Tongue (tissue), 2 donors: ENCODE measurements around the gene ATP2B2. TPM values are rescaled to one million over a fixed set of nuclear protein-coding genes. Genes with fewer than 3 reads are reported as not detected.
A peak's percentile ranks its signal among the peaks of the same experiment; 100 is the strongest.

ENCODE experiments used
- DNase-seq: peaks from one replicate; pipeline ENCODE4 v3.0.0-alpha.2; 2015
- total RNA-seq: library from RNA; depleted of rRNA; stranded (reverse); fragments of >200 nt; gene quantifications from one replicate; pipeline ENCODE4 v1.2.3, GENCODE V29; 2014

The ATP2B2 gene
- total RNA-seq, 1 donor from 2014 or later: 5.7 TPM

DNA sequence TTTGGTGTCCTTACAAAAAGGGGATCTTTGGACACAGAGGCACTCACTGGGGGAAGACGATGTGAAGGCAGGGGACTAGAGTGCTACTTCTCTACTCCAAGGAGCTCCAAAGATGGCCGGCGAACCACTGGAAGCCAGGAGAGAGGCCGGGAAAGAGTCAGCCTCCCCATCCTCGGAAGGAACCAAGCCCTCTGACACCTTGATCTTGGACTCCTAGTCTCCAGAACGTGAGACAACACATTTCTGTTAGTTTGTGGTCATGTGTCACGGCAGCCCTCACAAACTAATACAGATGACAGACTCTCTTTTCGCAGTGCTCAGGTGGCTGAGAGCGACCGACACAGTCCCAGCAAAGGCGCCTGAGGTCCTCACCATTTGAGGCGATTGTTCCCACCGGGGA is 24.4 kb upstream of the ATP2B2 start:
- DNase-seq: no peak

DNA sequence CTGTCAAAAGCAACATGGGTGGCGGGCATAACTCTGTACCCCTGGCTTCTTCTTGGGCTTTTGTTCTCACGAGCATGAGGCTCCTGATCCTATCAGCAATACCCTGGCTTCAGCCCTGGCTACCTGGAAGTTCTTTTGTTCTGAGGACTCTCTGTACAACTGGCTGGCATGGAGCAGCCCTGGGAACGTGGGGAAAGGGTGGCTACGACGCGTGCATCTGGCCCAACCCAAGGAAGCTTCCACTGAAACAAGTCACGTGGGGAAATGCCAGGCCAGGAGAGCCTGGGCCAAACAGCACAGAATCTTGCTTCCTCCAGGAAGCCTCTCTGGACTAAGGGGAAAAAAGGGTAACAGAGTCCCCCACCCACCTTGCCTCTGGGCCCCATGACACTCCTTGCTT is 22.7 kb upstream of the ATP2B2 start:
- DNase-seq: no peak

DNA sequence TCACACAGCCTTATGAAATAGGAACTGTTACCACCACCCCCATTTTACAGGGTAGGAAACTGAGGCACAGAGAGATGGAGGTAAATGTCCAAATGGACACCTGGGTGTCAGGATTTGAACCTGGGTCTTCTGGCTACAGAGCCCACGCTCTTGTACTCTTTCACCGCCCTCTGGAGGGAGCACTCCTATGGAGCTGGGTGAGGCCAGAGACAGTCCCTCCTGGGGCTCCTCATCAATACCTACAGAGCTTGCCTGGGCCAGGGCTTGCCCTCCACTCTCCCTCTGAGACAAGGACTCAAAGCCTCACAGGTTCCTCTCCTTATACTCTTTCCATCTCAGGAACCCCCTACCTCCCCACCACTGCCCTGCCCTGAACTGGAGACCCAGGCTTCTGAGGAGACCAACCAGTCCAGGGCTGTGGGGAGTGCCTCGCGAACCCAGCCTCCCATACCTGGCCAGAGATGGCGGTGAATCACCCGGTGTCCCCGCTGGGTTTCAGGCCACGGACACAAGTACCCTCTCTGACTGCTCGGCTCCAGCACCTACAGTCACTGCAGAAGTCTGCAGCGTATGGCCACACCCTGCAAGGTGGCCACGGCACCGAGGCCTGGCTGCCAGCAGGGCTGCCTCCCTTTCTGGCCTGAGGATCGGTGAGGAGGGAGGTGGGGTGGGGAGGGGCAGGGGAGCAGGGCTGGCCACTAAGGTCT is 22.1 kb upstream of the ATP2B2 start:
- DNase-seq: no peak

DNA sequence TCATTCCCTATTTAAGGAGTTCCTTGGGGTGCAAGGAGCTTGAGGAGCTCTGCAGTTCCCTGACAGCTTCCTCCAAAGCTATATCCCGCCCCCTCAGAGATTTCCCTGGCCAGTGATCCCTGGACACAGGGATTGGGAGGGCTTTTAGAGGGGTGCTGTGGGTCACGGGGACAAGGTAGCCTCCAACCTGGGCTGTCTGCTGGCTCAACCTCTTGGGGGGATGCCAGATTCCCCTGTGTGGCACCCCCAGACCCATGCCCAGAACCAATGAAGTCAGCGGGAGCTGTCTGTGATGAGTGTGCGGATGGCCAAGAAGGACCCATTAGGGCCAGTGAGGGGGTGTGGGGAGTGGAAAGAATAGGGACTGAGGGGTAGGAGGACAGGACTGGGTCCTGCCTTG is 21.0 kb upstream of the ATP2B2 start:
- DNase-seq: no peak

DNA sequence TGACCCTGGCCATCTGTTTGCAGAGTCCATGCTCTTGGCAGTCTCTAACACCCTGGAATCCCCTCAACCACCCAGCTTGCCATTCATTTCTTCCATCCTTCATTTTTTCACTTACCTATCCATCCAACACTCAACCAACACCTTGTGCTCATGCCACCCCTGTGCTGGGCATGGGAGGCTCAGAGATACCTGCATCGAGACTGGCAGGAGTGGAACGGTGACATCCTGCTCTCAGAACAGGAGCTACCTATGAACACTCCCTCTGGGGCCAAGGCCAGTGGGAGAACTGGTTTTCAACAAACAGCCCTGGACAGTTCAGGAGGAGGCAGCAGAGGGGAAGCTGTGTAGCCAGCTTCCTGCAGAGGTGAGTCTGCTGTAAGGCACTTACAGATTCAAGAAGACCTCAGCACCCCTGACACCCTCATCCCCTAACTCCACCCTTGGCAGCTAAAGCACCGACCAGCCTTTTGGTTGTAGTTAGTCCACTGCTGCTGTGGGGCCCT is 19.5 kb upstream of the ATP2B2 start:
- DNase-seq: no peak

DNA sequence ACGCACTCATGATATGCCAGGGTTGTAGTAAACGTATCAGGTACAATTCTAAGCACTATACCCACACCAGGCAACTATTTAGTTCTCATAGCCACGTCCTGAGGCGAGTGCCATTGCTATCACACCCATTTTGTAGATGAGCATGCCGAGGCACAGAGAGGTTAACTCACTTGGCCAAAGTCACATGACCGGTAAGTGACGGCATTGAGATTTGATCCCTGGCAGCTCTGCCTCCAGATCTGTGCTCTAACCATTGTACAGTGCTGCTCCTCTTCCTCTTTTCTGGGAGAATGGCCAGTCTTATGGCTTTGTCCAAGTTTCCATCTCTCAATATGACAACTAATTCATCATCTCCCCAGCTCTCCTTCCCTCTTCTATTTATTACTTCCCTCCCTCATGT is 18.9 kb upstream of the ATP2B2 start:
- DNase-seq: no peak

DNA sequence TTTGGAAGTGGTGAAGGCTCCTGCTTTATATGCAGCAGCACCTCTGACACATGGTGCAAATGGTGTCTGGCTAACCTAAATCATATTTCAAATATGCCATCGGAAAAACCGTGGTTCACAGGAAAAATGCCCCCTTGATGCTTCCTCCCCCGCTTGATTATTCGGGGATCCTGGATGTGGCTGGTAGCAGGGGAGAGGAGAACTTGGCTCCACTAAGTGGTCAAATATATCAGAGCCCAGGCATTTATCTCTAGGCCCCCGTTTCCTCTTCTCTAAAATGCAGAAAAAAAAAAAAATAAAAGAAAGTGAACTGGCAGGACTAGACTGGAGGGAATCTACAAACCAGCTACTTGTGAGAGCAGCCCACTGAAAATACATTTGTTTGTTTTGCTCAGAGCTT is 18.2 kb upstream of the ATP2B2 start:
- DNase-seq: no peak

DNA sequence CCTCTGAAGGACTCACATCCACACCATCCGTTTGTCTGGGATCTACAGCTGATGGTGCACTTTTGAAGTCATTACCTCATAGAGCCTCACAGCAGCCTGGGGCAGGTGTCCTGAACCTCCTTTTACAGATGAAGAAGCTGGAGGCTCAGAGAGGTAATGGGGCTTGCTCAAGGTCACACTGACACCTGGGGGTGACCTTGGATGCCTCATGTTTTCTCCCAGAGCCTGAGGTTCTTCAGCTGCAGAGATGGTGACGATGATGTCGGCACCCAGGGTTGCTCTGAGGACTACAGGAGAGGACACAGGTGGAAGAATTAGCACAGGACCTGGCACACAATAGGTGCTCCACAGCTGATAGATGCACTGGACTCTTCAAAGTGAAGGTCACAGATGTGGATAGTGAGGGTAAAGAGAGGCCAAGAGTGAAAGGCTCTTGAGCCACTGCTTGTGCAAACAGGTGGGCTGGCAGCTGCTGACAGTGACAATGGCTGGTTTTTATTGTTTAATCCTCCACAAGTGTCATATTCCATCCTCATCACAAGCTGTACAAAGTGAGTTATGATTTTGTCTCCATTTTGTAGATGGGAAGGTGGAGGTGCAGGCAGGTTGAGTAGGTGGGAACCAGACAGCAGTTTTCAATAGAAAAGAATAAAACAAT is 17.4 kb upstream of the ATP2B2 start:
- DNase-seq: no peak

DNA sequence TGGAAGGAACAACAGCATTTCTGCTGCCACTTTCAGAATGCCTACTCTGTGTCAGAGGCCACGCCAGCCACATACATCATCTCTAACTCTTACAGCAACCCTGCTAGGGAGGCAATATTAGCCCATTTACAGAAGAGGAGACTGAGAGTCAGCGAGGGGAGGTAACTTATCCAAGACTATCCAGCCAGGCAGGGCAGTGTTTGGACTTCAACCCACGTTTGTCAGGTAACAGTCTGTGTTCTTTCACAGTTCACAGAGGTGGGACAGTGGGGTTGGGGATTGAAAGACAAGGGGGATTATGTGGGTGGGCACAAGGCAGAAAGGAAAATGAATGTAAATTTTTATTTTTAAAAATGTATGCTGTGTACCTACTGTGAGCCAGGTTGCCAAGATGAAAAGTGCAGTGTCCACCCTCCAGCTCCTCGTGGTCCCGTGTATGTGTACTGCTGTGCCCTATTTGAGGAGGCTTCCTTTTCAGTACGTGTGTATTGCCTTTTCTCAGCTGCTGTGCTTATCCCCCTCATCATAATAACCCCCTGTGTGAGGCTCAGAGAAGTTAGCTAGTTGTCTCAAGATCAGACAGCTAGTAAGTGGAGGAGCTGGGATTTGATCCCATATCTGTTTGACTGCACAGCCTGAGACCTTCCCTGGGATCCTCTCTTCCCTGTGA is 16.5 kb upstream of the ATP2B2 start:
- DNase-seq: no peak

DNA sequence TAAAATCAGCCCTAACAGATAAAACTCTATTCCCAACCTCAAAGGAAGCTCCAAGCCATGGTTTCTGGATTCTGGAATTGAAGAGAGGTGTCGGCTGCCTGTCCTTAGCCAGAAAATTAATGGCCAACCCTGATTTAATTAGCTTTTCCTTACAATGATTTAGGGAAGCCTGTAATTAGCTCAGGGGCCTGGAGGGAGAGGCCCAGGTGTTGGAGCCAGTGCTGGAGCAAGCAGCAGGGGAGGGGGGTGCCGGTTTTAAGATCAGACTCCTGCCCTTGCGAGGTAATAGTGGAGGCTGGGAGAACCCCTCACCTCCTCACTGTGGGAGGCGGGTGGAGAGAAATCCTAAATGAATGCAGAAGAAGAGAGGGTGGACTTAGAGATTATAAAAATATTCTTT is 14.7 kb upstream of the ATP2B2 start:
- no peak for DNase-seq

DNA sequence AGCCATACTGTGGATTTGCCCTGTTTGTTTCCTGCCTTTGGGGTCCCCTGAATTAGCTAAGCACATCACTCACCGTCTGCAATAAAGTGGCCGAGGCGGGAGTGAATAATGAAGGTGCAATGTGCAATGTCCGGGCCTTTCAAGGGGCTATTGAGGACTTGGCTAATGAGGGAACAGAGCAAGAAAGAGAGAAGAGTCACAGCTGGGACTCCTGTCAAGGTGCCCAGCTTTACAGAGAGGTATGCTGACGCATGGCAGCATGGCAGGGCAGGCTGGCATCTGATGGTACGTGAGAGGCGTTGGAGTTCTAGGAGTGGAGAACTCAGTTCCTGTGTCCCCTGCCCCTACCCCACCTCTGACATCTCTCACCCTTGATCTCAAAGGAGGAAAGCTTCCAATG is 13.8 kb upstream of the ATP2B2 start:
- no peak for DNase-seq

DNA sequence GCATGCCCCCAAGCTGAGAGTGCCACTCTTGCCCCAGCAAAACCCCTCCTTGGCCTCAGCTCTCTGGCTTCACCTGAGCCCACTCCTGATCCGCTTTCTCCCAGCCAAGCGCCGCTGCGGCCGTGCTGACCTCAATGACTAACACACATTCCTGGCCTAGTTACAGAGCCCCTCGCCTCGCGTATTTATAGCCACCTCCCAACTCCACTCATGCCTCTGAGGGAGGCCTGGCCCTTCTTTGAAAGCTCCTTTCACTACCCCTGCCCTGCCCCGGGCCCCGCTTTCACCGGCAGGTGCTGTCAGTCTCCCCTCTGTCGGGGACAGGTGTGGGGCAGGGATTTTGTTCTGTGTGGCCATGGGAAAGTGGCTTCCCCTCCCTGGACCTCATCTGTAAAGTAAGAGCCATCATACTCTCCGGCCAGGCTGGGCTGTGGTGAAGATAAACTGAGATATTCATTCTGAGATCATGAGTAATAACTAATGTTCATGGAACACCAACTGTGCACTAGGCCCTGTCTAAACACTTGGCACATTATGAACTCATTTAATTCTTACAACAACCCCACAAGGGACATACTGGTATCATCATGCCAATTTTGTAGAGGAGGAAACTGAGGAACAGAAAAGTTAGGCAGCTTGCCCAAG is 13.2 kb upstream of the ATP2B2 start:
- DNase-seq: peak; percentile 7

DNA sequence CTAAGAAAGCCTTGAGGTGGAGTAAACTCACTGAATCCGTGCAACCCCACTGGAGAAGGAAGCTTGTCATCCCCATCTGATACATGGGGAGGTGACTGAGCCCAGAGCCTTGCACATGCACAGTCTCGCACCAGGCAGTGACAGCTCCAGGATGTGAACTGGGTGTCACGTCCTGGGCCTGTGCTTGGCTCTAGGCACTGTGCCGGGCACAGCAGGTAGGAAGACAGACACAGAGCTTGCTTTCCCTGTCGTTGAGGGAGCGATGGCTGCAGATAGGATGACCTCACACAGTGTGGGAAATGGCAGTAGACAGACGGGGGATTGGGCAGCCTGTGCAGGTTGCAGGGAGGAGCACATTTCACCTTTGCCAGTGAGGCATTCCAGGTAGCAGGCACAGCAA is 12.2 kb upstream of the ATP2B2 start:
- no peak for DNase-seq

DNA sequence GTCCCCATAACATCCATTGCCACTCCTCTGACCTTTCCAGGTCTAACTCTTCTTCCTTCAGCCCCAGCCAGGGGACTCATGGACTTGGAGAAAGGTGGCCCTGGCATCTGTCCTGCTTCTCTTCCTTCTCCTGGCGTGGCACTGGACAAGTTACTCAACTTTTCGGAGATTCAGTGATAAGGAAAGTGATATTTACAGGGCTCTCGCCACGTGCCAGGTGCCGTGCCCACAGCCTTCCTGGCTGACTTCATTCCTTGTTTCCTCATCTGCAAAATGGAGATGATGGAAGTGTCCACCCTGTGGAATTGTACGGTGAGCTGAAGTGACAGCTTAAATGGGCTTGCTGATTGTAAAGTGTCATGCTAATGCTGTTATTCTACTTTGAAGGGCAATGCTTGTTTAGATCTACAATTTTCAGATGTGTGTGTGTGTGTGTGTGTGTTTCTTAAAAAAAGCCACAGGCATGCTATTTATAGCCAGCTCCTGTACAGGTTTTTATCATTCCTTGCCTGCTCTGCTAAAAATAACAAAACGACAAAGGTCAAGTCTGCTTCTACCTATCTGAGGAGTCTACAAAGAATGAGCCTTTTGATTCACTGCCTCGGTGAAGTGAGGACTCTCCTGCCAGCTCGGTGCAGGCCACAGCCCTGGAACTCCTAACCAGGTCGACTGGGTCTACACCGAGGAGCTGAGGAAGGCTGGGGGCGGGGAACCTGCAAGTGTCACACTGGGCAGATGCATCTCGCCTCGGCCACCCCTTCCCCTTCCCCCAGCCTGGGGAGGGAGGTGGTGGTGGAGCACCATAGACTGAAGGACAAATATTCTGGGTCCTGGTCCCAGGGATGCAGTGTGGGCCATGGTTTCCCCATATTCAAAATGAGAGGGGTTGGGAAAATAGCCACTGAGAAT is 11.4 kb upstream of the ATP2B2 start:
- no peak for DNase-seq

DNA sequence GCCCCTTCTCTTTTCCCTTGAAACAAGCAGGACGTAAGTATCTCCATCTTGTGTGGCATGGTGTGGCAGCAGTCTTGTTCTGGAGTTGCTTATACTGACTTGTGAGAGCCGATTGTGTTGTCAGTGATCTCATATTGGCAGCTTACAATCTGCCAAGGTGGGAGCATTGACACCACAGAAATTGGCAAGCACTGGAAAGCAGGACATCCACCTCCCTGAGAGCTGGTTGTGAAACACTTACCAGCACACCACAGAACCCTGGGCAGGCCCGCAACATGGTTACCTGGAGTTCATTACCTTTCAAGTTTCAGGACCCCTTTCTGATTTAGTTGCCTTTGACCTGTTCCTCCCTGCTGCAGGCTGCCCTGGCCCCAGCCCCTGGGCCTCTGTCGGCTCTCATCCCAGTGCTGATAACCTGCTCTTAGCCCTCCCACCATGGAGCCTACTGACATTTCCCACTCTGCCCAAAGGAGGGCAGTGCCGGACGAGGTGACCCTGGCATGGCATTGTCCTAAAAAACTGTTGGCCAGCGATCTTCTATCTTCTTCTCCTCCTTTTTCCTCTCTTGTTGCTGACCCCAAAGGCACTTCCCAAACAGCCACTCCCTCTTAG is 10.6 kb upstream of the ATP2B2 start:
- no peak for DNase-seq

DNA sequence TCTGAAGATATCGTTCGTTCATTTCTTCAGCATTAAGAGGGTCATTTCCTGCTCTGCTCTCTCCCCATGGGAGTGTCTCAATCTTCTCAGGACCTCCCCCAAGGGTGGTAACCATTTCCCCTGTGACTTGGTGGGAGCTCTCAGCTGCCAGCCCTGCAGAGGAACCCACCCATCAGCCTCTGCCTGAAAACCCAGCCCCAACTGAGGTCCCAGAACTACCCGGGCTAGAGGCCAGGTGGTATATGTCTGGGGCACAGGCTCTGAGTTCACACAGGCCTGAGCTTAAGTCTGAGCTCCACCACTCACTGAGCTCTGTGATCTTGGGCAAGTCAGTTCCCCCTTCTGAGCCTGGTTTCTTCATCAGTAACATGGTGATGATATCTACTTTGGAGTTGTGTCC is 10.0 kb upstream of the ATP2B2 start:
- no peak for DNase-seq

DNA sequence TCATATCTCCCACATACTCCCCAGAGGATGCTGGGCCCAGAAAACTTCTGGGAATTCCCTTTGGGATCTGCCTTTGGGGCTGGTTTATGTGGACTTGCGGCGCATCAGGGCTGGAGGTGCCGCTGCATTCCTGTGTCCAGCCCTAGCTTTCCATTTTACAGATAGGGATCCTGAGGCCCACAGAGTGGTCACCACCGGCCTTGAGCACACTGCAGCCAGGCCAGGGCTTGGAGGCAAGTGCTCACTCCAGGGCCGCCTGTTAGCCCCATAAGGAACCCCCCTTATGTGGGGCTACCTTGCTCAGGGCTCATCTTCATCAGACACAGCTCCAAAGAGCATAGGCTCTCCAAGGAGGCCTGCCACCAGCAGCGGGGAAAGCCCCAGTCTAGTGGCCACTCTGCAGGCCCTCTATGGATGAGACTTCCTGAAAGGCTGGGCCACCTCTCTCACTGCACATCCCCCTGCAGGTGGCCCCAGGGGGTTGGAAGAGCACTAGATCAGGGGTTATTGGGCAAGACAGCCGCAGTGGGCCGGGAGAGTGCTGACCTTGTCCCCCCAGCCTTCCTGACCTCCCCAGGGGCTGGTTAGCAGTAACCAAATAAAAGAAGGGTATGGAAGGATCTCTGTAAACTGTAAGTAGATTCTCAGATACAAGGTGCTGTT is 9.2 kb upstream of the ATP2B2 start:
- no peak for DNase-seq

DNA sequence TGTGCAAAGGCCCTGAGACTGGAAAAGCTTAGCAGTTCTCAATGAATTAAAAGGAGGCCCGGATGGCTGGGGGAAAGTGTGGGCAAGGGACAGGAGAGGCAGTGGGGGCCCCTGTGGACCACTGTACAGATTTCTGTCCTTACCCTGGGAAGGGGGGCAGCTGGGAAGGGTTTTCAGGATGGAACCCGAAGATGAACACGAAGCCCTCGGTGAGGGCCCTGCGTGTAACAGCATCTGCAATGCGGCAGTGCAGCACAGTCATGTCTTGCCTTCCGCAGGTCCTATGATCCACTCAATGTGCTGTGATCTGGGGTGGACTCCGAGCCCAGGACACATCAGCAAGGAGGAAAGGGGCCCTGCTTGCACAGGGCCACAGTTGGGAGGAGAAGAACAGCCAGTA is 7.9 kb upstream of the ATP2B2 start:
- DNase-seq: no peak

DNA sequence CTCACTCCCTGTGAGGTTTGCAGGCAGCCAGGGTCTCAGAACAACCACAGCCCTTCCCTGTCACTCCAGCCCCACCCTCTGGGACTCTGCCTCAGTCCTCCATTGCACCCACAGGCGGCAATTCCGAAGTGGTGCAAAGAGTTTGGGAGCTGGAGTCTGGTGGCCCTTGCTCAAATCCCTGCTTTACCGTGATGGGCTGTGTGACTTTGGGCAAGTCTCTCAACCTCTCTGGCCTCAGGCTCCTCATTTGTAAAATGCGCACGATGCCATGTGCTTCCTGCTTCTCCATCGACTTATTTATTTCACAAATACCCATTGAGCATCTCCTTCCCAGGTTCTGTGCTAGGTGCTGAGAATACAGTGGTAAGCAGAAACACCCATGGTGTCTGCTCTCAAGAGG is 7.3 kb upstream of the ATP2B2 start:
- DNase-seq: no peak

DNA sequence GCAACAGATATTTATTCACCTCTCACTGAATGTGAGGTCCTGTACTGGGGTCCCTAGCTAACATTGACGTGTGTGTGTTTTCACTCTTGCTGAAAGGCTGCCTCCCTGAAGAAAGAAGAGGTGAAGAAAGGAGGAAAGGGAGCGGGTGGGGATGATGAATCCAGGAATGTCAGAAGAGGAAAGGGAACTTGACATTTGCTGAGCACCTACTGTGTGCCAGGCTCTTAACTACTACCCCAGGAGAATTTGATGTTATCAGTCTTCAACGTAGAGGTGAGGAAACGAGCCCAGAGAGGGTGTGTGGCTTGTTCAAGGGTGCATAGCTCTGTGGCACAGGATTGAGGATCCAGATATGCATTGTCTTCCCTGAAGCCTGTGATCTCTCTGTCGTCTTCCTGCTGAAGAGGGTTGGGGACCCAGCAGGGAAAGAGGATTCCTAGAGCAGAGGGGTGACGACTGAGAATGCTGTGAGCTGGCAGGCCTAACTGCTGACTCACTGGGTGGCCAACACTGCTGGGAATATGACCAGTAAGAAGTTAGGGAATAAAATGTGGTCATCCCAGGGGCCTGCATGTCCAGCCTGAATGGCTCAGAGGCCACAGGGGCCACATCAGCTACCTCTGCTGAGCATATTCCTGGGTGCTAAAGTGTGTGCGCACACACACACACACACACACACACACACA is 6.6 kb upstream of the ATP2B2 start:
- no peak for DNase-seq
